HL-60/S4 treated with phorbol 12-myristate 13-acetate at 8.2 ng/mL for 4 days and 3 days (cell line): ENCODE results near the gene LRIG1.

ENCODE experiments used
- in situ Hi-C: fragments of 300-500 bp; cut with MboI; formaldehyde crosslinking; loops from 2 replicates; pipeline ENCODE4 v1.15.0; 2022; ENCODE audit warnings: low sequenced_read_pairs

Gene LRIG1

DNA sequence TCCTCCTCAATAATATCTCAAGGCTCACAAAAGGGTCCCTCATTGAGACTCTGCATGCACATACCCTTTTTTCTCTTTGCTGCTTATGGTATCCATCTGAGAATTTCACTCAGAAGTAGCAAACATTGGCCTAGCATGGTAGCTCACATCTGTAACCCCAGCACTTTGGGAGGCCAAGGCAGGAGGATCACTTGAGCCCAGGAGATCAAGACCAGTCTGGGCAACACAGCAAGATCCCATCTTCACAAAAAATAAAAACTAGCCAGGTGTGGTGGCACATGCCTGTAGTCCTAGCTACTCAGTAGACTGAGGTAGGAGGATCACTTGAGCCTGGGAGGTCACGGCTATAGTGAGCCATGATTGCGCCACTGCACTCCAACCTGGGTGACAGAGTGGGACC is 11.7 kb downstream of the LRIG1 start:
- in situ Hi-C loops, result no loop called here

DNA sequence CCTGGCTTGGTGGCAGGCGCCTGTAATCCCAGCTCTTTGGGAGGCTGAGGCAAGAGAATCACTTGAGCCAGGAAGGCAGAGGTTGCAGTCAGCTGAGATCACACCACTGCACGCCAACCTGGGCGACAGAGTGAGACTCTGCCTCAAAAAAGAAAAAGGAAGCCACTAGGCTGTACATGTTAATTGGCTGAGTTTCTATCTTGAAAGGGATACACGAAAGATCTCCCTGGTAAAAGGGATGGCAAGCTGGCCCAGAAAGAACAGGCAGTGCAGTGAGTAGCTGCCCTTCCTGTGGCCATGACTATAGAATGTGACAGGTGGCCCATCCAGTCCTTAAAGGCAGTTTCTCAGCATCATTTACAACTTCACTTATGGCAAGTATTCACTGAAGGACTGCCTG is 12.3 kb downstream of the LRIG1 start:
- in situ Hi-C loops, result no loop called here

DNA sequence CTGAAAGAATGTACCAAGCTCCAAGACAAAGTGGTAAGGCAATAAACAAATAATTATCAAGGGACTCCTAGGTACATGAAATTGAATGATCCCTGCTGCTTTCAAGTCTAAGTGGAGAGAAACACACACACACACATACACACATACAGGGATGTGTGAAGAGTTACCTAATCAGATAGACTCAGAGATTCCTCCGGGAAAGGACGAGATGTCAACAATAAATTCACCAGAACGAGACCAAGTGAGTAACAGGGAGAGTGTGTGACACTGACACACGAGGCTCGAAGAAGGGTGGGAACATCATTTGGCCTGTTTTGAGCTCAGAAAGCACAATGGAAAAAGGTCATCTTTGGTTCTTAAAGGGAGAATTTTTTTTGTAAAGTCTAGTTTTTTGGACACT is 13.4 kb downstream of the LRIG1 start:
- in situ Hi-C loops, result no loop called here

DNA sequence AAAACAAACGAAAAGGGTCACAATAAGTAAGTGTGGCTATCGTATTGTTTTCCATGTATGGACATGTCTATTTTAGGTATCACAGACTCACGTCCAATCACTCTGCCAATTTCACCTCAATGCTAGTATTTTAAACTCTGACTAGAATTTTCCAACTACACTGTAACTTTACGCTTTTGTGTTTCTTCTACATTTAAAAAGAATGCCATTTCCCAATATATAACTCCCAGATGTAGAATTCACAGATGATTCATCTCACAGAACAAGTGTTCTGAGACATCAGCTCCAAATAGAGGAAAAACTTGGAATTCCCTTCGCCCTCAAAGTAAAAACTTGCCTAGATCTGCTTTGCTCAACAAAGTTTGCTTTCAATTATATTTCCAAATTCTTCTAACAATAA is 14.2 kb downstream of the LRIG1 start:
- in situ Hi-C loops, result no loop called here

DNA sequence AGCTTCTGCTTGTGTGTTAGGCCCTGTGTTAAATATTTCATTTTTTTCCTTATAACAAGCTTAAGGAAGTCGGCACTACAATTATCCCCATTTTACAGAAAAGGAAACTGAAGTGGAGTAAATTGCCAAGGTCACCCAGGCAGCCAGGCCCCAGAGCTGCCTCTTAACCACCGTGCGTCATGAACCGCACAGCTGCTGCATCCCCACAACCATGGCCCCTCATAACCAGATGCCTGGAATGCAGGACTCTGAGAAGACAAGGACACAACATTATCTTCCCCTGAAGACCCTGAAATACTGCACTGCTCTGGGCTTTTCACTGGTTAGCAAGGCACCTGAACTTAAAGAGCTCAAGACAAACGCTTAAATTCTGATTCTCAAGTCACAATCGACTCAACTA is 14.6 kb downstream of the LRIG1 start:
- in situ Hi-C loops, result no loop called here

DNA sequence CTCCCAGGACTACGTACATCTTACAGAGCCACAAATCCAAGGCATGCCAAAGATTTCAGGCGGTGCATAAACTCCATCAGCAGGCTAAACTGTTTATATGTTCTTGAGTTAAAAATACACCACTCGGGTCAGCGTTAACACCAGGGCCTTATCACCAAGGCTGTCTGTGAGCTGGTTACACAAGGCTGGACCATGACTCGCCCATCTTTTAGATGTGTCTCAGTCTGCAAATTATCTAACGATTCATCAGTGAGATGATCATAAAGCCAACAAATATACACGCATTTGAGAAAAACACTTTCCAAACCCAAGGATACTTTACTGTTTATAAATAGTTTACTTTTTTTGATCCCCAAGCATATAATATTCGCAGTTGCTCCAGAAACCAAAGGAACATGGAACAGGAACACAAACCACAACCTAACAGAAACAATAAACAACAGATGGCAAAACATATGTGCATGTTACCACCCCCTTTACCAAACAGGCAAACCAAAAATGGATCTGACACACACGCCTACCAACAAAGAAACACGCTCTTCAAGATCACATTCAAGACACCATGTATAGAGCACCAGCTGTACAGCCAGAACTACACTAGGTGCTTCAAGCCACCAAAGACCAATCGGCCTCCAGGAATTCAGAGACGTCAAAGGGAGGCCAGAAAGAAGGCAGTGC is 15.4 kb downstream of the LRIG1 start:
- in situ Hi-C loops, result no loop called here

DNA sequence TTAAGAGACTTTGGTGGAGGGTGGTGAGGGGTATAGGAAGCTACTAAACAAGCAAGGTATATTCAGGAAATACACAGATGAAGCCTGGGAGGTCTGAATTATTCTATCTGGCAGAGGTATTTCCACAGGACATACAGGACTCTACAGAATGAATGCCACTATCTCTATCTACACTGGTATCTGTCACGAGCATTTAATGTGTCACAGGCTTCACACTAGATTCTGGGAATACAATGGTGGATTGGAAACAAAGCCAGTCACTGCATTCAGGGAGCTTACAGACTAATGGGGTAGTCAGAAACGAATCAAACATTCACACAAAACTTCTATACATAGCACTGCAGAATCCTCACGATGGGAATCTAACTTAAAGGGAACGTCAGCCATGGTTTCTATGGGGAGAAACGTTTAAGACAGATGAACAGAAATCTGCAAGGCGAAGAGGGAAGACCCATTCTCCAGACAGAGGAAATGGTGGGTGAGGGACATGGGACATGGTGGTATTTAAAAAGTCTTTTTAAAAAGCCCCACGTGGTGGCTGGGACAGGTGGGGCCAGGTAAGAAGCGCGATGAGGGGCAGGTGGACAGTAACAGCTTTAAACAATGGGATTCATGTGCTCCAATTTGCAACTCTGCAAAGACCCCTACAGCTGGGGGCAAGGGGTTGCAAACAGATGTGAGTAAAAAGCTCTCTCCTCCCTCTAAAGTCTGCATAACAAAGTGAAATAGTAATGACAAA is 16.5 kb downstream of the LRIG1 start:
- in situ Hi-C loops, result no loop called here

DNA sequence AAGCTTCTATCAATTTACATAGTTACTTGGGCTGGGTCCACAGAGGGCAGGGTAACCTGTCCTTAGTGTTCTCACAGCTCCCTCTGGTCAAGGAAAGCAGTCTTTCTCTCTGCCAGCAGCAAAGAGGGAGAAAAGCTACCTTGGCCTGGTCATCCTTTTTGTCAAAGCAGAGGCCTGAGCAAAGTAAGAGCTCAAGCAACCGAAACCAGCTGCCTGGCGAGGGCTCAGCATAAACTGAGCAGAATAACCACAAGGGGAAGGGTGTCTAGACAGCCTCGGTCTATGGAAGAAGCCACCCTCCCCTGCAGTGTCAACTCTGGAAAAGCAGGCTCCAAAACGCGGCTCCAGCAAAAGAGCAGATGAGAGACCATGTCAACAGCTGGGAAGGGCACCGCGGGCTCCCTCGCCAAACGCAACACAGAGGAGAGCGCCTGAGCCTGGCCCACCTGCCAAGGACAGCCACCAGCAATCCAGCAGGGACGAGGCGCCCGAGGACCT is 17.4 kb downstream of the LRIG1 start:
- in situ Hi-C loops, result no loop called here

DNA sequence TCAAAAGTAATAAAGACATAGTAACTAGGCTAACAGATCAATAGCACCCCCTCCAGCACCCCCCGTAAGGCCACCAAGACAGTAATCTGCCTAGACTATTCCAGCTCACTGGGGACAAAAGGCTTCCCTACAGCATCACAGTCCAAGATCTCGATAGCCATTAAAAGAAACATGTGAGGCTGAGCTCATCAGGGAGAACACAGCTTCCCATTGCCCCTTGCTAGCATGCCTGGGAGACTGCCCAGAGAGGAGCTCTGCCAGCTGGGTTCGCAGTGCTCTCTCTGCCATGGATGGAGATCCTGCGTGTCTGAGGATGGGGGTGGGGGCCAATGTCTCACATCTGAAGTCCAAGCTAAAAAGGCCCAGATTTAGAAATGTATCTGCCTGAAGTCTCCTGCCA is 17.8 kb downstream of the LRIG1 start:
- in situ Hi-C loops, result no loop called here

DNA sequence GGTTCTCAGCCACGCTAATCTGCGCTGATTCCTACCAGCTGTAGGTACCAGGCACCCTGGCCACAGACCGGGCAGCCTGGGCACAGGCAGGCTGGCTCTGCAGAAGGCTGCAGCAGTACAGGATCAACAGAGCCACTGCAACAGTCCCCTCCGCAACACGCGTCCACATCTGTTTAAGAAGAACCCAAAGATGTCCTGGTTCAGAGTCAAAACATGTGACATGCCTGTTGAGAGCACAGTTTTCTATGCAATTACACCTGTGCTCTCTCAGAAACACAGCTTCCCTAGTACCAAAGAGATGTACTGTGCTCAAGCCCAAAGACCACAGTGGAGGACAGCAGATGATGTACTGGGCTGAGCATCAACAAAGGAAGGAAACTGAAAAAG is 18.8 kb downstream of the LRIG1 start:
- in situ Hi-C loops, result no loop called here

DNA sequence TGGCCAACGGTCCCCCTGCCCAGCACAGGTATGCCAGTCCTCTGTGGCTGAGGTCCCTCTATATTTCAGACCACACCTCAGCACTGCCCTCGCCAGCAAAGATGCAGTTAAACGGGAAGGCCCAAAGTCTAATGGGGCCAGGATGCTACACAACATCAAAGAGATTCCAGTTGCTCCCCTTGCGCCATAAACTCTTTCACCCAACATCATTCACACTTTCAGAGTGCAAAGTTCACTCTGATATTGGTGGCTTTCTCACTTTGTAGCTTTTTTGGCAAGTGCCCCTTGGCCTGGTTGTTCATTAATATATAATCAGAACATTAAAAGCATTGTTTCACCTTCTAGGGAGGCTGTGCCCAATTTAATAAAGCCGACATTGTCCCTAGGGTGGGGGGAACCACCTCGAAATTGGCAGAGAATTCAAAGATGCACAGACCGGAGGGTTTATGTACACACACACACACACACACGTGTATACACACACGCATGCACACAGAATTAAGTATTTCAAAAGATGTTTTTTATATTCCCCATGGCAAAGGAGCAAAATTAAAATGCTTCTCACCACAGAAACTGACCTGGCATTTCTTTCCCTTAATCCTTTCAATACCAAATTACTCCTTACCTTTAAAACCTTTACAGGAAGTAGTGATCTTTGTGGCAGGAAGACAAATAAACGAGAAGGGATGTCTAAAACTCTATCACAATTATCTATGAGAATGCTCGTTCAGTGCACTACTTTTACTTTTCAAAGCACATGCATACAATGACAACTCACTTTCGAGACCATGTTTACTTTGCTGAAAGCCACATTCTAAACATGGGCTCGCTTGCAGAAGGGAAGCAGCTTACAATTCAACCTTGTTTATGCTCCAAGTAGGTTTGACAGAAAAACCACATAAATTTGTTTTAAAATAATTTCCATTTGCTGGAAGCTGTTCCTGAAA is 19.5 kb downstream of the LRIG1 start:
- in situ Hi-C loops, result no loop called here

DNA sequence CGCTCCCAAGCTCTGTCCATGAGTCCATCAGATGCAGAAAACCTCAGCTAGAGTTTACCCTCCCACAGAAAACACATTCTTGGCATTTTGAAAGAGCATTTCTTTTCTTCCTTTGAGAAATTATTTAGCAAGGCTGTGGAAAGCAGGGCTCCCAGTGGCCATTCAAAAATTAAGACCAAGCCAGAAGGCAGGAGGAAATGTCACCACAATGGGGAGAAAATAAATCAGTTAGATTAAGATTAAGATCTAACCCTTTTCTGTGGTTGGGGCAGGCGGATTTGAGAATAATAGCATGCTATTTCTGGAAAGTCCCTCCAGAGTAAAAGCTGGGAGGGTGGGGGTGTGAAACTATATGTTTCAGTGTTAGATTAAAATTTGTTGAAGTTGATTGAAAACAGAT is 20.2 kb downstream of the LRIG1 start:
- in situ Hi-C loops, result no loop called here

DNA sequence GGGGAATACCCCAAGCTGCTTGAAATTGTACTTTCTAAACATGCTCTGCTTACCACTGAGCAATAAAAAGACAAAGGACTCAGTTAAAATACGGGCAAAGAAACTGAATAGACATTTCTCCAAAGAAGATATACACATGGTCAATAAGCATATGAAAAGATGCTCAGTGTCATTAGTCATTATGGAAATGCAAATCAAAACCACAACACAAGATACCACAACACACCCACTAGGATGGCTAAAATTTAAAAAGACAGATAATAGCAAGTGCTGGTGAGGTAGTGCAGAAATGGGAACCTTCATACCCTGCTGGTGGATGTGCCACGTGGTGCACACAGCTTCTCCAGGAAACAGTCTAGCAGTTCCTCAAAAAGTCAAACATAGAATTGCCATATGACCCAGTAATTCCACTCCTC is 21.3 kb downstream of the LRIG1 start:
- in situ Hi-C loops, result no loop called here

DNA sequence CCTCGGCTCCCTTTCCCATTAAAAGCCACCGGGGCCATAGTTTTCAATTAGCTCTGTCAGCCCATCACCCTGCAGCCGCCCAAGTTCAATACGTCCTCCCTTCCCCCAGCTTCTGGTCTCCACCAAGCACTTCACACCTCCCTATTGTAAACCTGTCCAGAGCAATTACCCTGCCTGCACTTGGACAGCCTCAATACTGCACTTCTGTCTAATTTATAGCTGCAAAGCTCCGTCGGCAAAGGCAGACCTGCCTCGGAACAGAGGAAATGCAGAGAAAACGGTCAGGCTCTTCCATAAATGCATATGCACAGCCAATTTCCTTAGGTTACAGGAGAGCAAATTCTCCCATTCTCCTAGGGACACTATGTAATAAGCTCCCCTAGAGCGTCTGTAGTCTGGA is 21.9 kb downstream of the LRIG1 start:
- in situ Hi-C loops, result no loop called here

DNA sequence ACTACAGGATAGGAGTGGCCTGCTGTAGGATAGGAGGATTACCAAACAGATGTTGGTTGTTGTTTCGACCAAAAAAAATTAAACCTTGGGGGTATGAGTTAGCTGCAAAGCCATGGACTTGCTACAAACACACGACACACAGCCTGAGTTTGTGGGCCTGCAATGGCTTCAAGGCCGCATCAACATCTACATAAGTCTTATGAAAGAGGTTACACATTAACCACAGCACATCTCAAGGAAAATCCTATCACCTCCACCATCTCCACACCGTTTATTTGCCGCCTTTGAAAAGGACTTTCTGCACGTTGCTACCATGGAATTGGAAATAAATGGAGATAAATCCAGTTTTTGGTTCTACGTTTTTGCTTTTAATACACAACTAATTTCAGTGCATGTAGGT is 23.0 kb downstream of the LRIG1 start:
- in situ Hi-C loops, result no loop called here

DNA sequence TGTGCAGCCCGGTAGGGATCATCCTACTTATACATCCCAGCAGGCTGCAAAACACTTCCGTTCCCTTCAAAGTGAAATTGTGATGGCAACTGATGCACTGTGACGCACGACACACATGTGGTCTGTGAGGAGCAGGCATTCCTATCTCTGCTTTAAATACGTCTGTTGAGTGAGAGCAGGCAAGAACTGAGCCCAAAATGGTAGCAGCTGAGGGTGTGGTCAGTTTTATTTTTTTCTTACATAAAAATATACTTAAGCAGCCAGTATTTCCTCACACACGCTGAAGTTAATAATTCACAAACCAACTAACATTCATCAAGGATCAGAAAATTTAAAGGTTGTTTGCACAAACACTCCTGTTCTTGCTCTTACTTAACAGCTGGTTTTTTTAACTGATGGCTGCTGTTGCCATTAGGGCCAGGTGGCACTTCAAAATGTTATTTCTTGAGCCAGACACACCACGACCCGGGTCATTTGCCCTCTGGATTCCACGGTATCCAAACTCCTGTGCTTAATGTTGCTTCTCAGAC is 23.9 kb downstream of the LRIG1 start:
- in situ Hi-C loops, result no loop called here

DNA sequence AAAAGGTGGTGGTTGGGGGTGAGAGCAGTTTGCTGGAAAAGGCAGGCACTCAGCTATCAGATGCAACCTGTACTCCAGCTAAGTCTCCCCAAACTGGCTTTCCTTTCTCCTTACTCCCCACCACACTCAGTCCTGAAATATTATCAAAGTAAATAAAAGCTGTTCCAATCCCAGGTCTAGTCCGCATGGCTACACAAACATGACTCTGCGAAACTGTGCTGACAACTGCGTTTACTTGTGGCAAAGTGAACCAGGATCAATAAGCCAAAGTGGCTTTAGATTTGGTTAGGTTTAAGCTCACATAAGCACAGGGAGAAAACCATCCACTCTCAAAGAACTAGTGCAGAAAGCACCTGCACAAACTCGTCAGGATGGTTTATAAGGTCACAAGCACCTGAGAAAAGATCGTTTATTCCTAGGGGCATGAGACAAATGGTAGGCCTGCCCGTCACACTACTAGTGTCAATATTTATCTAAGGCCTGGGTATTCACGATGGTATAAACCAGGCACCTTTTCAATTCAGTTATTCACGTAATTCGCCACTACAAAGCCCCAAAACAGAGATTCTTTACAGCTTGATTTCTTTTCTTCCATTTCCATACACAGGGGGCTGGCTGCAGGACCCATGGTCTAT is 25.3 kb downstream of the LRIG1 start:
- in situ Hi-C loops, result no loop called here

DNA sequence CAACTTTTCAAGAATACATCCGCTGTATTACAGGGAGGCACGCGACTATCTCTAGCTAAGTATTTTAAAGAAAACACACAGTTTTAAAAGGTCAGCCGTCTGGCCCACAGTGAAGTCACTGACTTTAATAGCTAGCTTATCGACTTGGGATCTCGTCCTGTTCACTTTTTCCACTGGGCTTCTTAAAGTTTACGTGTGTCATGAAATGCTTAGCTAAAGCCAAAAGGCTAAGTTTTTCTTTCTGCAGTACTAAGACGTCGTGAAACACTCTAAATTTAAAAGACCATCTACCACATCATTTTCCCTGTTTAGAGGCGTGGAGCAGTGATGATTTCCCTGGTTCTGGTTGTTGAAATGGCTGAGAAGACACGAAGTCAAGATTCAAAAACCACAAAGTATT is 27.1 kb downstream of the LRIG1 start:
- in situ Hi-C loops, result no loop called here

DNA sequence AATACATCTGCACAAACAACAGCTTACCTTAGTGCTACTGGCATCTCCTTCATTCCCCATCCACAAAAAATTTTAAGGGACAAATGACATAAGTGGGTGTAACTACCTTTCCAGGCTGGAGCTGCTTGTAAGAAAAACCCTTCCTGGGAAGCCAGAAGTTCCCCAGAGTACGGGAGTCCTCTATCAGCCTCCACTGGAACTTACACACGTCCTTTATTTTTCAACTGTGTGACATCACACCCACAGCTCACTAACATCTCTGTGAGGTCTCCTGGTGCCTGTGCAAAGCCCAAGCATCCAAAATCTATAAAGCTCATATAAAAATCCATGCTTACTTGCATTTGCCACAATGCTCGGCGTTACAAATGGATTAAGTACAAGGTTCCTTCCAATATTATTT is 27.6 kb downstream of the LRIG1 start:
- in situ Hi-C loops, result no loop called here

DNA sequence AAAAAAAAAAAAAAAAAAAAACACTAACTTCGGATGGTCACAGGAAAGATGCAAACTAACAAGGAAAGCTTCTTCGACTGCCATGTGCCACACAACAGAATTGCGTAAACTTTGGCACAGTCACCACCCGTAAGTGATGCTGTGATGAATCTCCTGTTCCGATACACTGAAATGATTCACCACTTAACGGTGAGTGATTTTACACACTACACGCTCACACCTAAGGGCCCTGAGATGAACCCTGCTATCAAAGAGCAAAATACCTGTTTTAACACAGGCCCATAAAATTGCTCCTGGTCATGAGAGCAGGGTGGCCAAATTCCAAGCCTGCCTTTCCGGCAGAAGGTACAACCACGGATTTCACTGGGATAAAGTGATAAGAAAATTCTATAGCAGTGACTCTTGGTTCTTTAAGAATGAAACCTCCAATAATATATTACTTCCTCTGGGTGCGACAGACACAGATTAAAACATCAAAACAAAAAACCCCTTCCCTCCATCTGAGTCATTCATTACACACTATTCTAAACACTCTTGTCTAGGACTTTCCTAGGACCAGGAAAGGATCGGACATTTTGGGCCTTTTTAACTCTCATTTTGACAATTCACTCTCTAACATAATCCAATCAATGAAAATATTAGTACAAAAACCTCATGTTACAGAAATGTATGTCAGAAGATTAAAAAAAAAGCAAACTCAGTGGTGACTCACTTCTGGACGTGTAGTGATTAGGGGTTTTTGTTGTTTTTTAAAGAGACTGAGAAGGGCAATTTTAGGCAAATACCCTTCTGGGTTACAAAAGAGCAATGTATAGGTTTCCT is 28.3 kb downstream of the LRIG1 start:
- in situ Hi-C loops, result no loop called here
